Measurements from ENCODE around the gene EPSTI1. TPM values are rescaled to one million over a fixed set of nuclear protein-coding genes. Genes with fewer than 3 reads are reported as not detected.

The EPSTI1 gene
- 1.1 TPM in 1 of 2 replicates, not detected in the other for polyA plus RNA-seq

GRCh38 chr13:42991898-42992763 lies at the start of gene EPSTI1:
Gene EPSTI1, minus strand, starts transcription at chr13:42992241. Its CDS starts 76 bp downstream, at chr13:42992165.

GRCh38 chr13:43023289-43023963 lies 31.4 kb upstream of the EPSTI1 start, which contains the start of gene DNAJC15:
Gene DNAJC15, plus strand, starts transcription at chr13:43023586. Its CDS starts 41 bp downstream, at chr13:43023627.

Other genes with a start within 250 kb of the EPSTI1 start
- gene FAM216B, start 210.7 kb downstream of the EPSTI1 start, polyA plus RNA-seq = not detected in 2 replicates
- gene DNAJC15, start 31.3 kb upstream of the EPSTI1 start, polyA plus RNA-seq = 70.6 and 73.6 TPM in 2 replicates